SK-N-SH (cell line): Measurements from ENCODE around the gene RDH16.

ENCODE experiments used
- CTCF ChIP-seq: fragments of 200-600 bp; sonication (generic); IDR thresholded peaks from 2 replicates; pipeline ENCODE4 v1.6.1; 2017; ENCODE audit warnings: antibody characterized with exemption, mild to moderate bottlenecking, moderate library complexity
- MAX ChIP-seq: IDR thresholded peaks from 2 replicates; pipeline ENCODE4 v1.4.0; 2012; ENCODE audit warnings: low read depth
- NRF1 ChIP-seq: IDR thresholded peaks from 2 replicates; pipeline ENCODE4 v1.6.1; 2012; ENCODE audit warnings: low read depth, mild to moderate bottlenecking, low read length
- PBX3 ChIP-seq: IDR thresholded peaks from 2 replicates; pipeline ENCODE4; 2012
- POLR2AphosphoS5 ChIP-seq: IDR thresholded peaks from 2 replicates; pipeline ENCODE4 v1.6.1; 2012; ENCODE audit warnings: low read depth, low read length
- RCOR1 ChIP-seq: fragments of 150-350 bp; IDR thresholded peaks from 2 replicates; pipeline ENCODE4 v1.6.1; 2017; ENCODE audit warnings: antibody characterized with exemption, low read length
- REST ChIP-seq: IDR thresholded peaks from 2 replicates; pipeline ENCODE4 v1.6.1; 2012; ENCODE audit warnings: mild to moderate bottlenecking, low read depth, low read length, moderate library complexity
- SIN3A ChIP-seq: IDR thresholded peaks from 2 replicates; pipeline ENCODE4 v1.6.1; 2012; ENCODE audit warnings: low read depth, mild to moderate bottlenecking, low read length, moderate library complexity, borderline replicate concordance

- TF ChIP-seq RCOR1 (no peak), CTCF (no peak), POLR2AphosphoS5 (no peak), NRF1 (no peak), SIN3A (no peak), MAX (no peak), PBX3 (no peak), REST (no peak)
Measured at GRCh38 chr12:57000393-57000792, 43.0 kb upstream of the RDH16 start.
